ENCODE results near the gene HORMAD1. TPM values are rescaled to one million over a fixed set of nuclear protein-coding genes. Genes with fewer than 3 reads are reported as not detected.

The HORMAD1 gene
- total and polyA plus RNA-seq, 2 experiments from 2014 or later, result not detected

DNA sequence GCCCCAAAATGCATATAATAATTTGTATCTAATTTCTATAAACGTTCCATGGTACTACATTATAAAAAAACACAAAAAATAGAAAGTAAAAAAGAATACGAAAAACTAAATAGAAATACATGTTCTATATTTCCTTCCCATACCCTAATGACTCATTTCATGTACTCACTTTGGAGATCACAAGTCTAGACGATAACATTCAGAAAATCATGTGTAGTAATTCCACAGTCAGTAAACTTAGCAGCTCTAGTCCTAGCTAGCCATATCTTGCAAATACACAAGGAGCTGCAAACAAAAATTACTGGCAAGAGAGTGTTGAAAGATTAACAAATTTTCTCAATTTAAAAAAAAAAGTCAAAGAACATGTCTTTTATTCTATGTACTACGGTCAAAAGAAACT is 25.1 kb downstream of the HORMAD1 start:
- H3K27ac ChIP-seq (ENCODE audit: low read depth), result no peak overlapping the region
- H3F3A ChIP-seq (replicated peaks; ENCODE audit: low read depth), result no peaks in the 10 kb centered on the region
- Mint-ChIP-seq H3K9me3 (no peaks in the 10 kb centered on the region), H3K27me3 (ENCODE audit: insufficient read depth, low read depth, poor library complexity) (peaks cover 2% of the 10 kb centered on the region), H3K4me3 (peak overlapping the region; percentile 63), H3K27ac (no peak overlapping the region), H3K4me1 (peaks cover 10% of the 10 kb centered on the region; the same call in 2 of the 3 replicates), H3K36me3 (ENCODE audit: low read depth) (peaks cover 41% of the 10 kb centered on the region)
- no peak overlapping the region for H2AFZ ChIP-seq
- H3K4me3 ChIP-seq, result peak overlapping the region; percentile 54
- ATAC-seq (no peak), DNase-seq (ENCODE audit: low spot score) (no peak)
- no peaks in the 10 kb centered on the region for H3K27me3 ChIP-seq (ENCODE audit: insufficient read depth)
- H3K79me2 ChIP-seq (replicated peaks; ENCODE audit: insufficient read depth), result peaks cover 33% of the 10 kb centered on the region
- TF ChIP-seq NANOG (IDR thresholded peaks at IDR 0.05; ENCODE audit: borderline replicate concordance), result no peak
- TF ChIP-seq ZNF114 (CRISPR knock-in tag; IDR thresholded peaks at IDR 0.05), result no peak
- TF ChIP-seq CREB1 (CRISPR knock-in tag; IDR thresholded peaks at IDR 0.05; ENCODE audit: low read depth), result no peak
- TF ChIP-seq REST (IDR thresholded peaks at IDR 0.05; ENCODE audit: unreplicated experiment), result no peak
- TF ChIP-seq, protein P1, sequence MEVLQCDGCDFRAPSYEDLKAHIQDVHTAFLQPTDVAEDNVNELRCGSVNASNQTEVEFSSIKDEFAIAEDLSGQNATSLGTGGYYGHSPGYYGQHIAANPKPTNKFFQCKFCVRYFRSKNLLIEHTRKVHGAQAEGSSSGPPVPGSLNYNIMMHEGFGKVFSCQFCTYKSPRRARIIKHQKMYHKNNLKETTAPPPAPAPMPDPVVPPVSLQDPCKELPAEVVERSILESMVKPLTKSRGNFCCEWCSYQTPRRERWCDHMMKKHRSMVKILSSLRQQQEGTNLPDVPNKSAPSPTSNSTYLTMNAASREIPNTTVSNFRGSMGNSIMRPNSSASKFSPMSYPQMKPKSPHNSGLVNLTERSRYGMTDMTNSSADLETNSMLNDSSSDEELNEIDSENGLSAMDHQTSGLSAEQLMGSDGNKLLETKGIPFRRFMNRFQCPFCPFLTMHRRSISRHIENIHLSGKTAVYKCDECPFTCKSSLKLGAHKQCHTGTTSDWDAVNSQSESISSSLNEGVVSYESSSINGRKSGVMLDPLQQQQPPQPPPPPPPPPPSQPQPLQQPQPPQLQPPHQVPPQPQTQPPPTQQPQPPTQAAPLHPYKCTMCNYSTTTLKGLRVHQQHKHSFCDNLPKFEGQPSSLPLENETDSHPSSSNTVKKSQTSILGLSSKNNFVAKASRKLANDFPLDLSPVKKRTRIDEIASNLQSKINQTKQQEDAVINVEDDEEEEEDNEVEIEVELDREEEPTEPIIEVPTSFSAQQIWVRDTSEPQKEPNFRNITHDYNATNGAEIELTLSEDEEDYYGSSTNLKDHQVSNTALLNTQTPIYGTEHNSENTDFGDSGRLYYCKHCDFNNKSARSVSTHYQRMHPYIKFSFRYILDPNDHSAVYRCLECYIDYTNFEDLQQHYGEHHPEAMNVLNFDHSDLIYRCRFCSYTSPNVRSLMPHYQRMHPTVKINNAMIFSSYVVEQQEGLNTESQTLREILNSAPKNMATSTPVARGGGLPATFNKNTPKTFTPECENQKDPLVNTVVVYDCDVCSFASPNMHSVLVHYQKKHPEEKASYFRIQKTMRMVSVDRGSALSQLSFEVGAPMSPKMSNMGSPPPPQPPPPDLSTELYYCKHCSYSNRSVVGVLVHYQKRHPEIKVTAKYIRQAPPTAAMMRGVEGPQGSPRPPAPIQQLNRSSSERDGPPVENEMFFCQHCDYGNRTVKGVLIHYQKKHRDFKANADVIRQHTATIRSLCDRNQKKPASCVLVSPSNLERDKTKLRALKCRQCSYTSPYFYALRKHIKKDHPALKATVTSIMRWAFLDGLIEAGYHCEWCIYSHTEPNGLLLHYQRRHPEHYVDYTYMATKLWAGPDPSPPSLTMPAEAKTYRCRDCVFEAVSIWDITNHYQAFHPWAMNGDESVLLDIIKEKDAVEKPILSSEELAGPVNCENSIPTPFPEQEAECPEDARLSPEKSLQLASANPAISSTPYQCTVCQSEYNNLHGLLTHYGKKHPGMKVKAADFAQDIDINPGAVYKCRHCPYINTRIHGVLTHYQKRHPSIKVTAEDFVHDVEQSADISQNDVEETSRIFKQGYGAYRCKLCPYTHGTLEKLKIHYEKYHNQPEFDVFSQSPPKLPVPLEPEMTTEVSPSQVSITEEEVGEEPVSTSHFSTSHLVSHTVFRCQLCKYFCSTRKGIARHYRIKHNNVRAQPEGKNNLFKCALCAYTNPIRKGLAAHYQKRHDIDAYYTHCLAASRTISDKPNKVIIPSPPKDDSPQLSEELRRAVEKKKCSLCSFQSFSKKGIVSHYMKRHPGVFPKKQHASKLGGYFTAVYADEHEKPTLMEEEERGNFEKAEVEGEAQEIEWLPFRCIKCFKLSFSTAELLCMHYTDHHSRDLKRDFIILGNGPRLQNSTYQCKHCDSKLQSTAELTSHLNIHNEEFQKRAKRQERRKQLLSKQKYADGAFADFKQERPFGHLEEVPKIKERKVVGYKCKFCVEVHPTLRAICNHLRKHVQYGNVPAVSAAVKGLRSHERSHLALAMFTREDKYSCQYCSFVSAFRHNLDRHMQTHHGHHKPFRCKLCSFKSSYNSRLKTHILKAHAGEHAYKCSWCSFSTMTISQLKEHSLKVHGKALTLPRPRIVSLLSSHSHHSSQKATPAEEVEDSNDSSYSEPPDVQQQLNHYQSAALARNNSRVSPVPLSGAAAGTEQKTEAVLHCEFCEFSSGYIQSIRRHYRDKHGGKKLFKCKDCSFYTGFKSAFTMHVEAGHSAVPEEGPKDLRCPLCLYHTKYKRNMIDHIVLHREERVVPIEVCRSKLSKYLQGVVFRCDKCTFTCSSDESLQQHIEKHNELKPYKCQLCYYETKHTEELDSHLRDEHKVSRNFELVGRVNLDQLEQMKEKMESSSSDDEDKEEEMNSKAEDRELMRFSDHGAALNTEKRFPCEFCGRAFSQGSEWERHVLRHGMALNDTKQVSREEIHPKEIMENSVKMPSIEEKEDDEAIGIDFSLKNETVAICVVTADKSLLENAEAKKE (CRISPR knock-in tag; IDR thresholded peaks at IDR 0.05), result no peak
- no peak for TF ChIP-seq CTCF (conservative IDR thresholded peaks at IDR 0.05; ENCODE audit: low read depth in 2 of 2)
- TF ChIP-seq STAT1 (IDR thresholded peaks at IDR 0.05; ENCODE audit: unreplicated experiment), result no peak
- TF ChIP-seq, protein P2, sequence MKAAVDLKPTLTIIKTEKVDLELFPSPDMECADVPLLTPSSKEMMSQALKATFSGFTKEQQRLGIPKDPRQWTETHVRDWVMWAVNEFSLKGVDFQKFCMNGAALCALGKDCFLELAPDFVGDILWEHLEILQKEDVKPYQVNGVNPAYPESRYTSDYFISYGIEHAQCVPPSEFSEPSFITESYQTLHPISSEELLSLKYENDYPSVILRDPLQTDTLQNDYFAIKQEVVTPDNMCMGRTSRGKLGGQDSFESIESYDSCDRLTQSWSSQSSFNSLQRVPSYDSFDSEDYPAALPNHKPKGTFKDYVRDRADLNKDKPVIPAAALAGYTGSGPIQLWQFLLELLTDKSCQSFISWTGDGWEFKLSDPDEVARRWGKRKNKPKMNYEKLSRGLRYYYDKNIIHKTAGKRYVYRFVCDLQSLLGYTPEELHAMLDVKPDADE (IDR thresholded peaks at IDR 0.05), result no peak
- no peak for TF ChIP-seq POLR2AphosphoS5 (IDR thresholded peaks at IDR 0.05; ENCODE audit: low read depth)
- TF ChIP-seq JUNB (IDR thresholded peaks at IDR 0.05; ENCODE audit: unreplicated experiment), result no peak
- no peak for TF ChIP-seq EZH2phosphoT487 (IDR thresholded peaks at IDR 0.05; ENCODE audit: unreplicated experiment)
- TF ChIP-seq ZNF331 (CRISPR knock-in tag; IDR thresholded peaks at IDR 0.05; ENCODE audit: low read depth), result no peak
- no peak for TF ChIP-seq EZH2 (IDR thresholded peaks at IDR 0.05; ENCODE audit: low read depth, unreplicated experiment)
- H3K4me2 ChIP-seq, result peak overlapping the region; percentile 74
- H3K4me1 ChIP-seq (ENCODE audit: insufficient read depth), result no peaks in the 10 kb centered on the region
- no peaks in the 10 kb centered on the region for H4K20me1 ChIP-seq (replicated peaks; ENCODE audit: insufficient read depth)
- peaks cover 27% of the 10 kb centered on the region; the same call in 1 of the 2 replicates for H3K36me3 ChIP-seq (ENCODE audit: insufficient read depth)
- no peaks in the 10 kb centered on the region for H3K9me2 ChIP-seq (ENCODE audit: insufficient read depth)

Measured in GM23338 (cell line).